ENCODE measurements around the gene CMTM5.

CMTM5 gene

GRCh38 chr14:23358042-23358441, 18.8 kb upstream of the CMTM5 start:
- DNase-seq (ENCODE audit: extremely low read depth, low read depth), result no peak
- no peak overlapping the region for H3K4me3 ChIP-seq (replicated peaks; ENCODE audit: low read depth, low read length)
- TF ChIP-seq CTCF (IDR thresholded peaks at IDR 0.05; ENCODE audit: low read depth, low read length, missing control alignments), result no peak

GRCh38 chr14:23358553-23359166, 18.2 kb upstream of the CMTM5 start:
- H3K4me3 ChIP-seq (replicated peaks; ENCODE audit: low read depth, low read length), result no peak overlapping the region
- TF ChIP-seq CTCF (IDR thresholded peaks at IDR 0.05; ENCODE audit: low read depth, low read length, missing control alignments), result no peak
- DNase-seq (ENCODE audit: extremely low read depth, low read depth), result no peak

- H3K4me3 ChIP-seq (replicated peaks; ENCODE audit: low read depth, low read length), result no peak overlapping the region
- no peak for DNase-seq (ENCODE audit: extremely low read depth, low read depth)
- no peak for TF ChIP-seq CTCF (IDR thresholded peaks at IDR 0.05; ENCODE audit: low read depth, low read length, missing control alignments)
Observed at GRCh38 chr14:23359167-23359626, 17.6 kb upstream of the CMTM5 start.

GRCh38 chr14:23359722-23360447, 17.0 kb upstream of the CMTM5 start:
- TF ChIP-seq CTCF (IDR thresholded peaks at IDR 0.05; ENCODE audit: low read depth, low read length, missing control alignments), result no peak
- no peak overlapping the region for H3K4me3 ChIP-seq (replicated peaks; ENCODE audit: low read depth, low read length)
- DNase-seq (ENCODE audit: extremely low read depth, low read depth), result no peak

DNA sequence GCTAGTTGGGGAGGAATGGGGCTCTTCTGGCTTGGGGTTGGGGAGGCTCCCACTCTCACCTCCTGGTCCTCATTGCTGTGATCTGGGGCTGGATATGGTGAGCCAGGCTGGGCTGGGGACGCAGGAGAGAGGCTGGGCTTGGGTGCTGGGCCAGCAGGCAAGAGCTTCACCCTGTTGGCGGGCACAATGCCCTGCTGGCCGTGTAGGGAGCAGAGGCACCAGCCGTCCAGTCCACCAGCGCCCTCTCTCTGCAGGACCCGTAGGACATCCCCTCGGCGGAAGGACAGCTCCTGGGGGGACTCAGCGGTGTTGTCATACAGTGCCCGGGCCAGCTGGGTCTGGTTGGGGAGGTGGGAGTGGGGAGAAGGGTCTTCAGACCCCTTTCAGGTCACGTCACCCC, 16.4 kb upstream of the CMTM5 start:
- TF ChIP-seq CTCF (IDR thresholded peaks at IDR 0.05; ENCODE audit: low read depth, low read length, missing control alignments), result no peak
- no peak overlapping the region for H3K4me3 ChIP-seq (replicated peaks; ENCODE audit: low read depth, low read length)
- DNase-seq (ENCODE audit: extremely low read depth, low read depth), result no peak

DNA sequence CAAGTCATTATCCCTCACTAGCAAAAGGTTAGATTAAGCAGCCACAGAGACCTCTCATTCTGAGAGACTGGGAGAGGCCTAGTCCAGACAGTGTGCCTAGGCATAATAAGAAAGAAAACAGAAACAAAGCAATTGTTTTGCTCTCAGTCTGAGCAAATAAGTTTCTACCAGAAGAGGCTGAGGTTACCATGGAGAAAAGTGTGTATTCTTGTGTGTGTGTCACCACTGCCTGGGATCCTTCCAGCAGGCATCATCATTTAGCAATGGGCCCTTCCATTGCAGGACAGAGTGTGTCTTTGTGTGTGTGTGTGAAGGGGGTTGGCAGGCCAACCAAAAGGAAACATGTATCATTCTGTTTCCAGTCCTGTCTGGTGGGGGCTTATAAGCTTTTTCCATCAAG, 15.5 kb upstream of the CMTM5 start:
- no peak for TF ChIP-seq CTCF (IDR thresholded peaks at IDR 0.05; ENCODE audit: low read depth, low read length, missing control alignments)
- H3K4me3 ChIP-seq (replicated peaks; ENCODE audit: low read depth, low read length), result no peak overlapping the region
- no peak for DNase-seq (ENCODE audit: extremely low read depth, low read depth)

All from HFF-Myc (cell line).